ENCODE measurements around the gene CELF5.

CELF5 gene

DNA sequence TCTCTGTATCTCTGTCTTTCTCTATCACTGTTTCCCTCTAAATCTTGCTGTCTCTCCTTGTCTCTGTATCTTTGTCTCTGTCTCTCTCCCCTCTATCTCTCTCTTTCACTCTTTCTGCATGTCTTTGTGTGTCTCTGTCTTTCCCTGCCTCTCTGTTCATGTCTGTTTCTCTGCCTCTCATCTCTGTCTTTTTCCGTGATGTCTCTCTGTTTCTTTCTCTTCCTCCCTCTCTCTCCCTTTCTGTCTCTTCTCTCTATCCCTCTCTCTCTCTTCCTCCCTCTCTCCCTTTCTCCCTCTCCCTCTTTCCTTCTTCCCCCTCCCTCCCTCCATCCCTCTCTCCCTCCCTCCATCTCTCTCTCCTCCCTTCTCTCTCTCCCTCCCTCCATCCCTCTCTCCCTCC lies 85.3 kb downstream of the CELF5 start:
- Mint-ChIP-seq H3K27ac (no peak overlapping the region), H3K9me3 (no peaks in the 10 kb centered on the region)

DNA sequence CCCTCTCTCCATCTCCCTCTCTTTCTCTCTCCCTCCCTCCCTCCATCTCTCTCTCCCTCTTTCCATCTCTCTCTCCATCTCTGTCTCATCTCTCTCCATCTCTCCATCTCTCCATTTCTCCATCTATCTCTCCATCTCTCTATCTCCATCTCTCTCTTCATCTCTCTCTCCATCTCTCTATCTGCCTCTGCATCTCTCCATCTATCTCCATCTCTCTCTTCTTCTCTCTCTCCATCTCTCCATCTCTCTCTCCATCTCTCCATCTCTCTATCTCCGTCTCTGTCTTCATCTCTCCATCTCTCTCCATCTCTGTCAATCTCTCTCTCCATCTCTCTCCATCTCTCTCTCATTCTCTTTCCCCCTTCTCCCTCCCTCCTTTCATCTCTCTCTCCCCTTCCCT lies 85.8 kb downstream of the CELF5 start:
- DNase-seq: no peak
- H3K9me3 Mint-ChIP-seq: no peaks in the 10 kb centered on the region
- peaks cover 50% of the 10 kb centered on the region for H3K27me3 Mint-ChIP-seq
- no peaks in the 10 kb centered on the region for H3K4me1 Mint-ChIP-seq (ENCODE audit: low read depth)
- no peak overlapping the region for H3K4me3 Mint-ChIP-seq
- no peak overlapping the region for H3K27ac Mint-ChIP-seq
- no peaks in the 10 kb centered on the region for H3K36me3 Mint-ChIP-seq (ENCODE audit: low read depth)

More for the DNA sequence above, 85.3 kb downstream of the CELF5 start:
- Mint-ChIP-seq H3K4me3 (no peak overlapping the region), H3K27me3 (peaks cover 53% of the 10 kb centered on the region), H3K36me3 (ENCODE audit: low read depth) (no peaks in the 10 kb centered on the region), H3K4me1 (ENCODE audit: low read depth) (no peaks in the 10 kb centered on the region)
- no peak for DNase-seq

DNA sequence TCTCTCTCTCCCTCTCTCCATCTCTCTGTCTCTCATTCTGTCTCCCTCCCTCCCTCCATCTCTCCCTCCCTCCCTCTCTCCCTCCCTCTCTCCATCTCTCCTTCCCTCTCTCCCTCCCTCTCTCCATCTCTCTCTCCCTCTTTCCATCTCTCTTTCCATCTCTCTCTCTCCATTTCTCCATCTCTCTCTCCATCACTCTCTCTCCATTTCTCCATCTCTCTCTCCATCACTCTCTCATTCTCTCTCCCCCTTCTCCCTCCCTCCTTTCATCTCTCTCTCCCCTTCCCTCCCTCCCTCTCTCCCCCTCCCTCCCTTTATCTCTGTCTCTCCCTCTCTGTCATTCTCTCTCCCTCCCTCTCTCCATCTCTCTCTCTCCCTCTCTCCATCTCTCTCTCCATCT lies 86.2 kb downstream of the CELF5 start:
- H3K27ac Mint-ChIP-seq: no peak overlapping the region
- DNase-seq: no peak
- no peak overlapping the region for H3K4me3 Mint-ChIP-seq
- H3K27me3 Mint-ChIP-seq: peaks cover 52% of the 10 kb centered on the region
- H3K4me1 Mint-ChIP-seq (ENCODE audit: low read depth): no peaks in the 10 kb centered on the region
- no peaks in the 10 kb centered on the region for H3K36me3 Mint-ChIP-seq (ENCODE audit: low read depth)
- no peaks in the 10 kb centered on the region for H3K9me3 Mint-ChIP-seq

DNA sequence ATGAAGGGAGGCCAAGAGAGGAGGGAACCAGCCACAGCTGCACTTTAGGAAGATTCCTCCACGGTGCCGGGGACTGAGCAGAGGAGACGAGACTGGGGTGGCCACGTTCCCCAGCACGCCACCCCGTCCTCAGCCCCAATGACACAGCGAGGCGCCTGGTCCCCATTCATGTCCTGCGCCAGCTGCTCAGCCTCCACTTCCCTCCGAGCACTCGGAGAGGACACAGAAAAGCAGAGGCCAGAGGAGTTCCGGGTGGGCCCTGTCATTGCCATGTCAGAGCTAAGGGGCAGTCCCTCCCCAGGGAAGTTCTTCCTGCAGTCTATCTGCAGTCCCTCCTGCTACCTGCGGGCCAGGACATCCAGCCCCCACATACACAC lies 88.7 kb downstream of the CELF5 start:
- Mint-ChIP-seq H3K9me3 (no peaks in the 10 kb centered on the region), H3K27me3 (peaks cover 44% of the 10 kb centered on the region), H3K36me3 (ENCODE audit: low read depth) (no peaks in the 10 kb centered on the region), H3K4me3 (no peak overlapping the region), H3K4me1 (ENCODE audit: low read depth) (no peaks in the 10 kb centered on the region), H3K27ac (no peak overlapping the region)
- no peak for DNase-seq

DNA sequence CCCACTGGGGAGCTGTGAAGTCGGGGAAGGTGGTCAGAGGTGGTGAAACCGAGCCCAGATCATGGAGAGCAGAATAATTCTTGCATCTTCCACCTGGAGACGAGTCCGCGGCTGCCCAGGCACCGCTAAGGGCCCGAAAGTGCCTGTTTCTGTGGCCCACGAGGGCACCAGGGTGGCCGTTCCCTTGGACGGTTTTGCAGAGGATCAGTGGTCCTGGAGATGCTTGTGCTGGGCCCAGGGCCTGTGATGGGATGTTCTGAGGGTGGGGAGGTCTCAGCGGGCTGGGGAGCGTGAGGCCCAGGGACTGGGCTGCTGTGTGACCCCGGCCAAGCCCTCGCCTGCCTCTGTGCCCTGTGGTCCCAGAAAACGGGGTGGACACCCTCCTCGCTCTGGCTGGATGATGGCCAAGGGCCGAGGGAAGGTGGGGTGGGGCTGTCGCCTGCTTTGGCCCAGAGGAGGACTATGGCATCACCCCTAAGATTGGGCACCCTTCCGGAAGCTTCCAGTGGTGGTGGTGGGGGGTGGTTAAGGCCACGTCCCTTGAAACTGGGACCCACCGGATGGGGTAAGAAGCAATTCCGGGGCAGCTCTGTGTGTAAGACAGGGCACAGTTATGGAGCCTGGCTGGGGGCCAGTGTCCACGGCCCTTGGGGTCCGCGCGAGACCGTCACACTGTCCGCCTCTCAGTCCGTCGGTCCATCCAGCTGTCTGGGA lies 90.7 kb downstream of the CELF5 start:
- H3K4me1 Mint-ChIP-seq (ENCODE audit: low read depth): no peaks in the 10 kb centered on the region
- no peaks in the 10 kb centered on the region for H3K36me3 Mint-ChIP-seq (ENCODE audit: low read depth)
- peaks cover 48% of the 10 kb centered on the region for H3K27me3 Mint-ChIP-seq
- no peak overlapping the region for H3K27ac Mint-ChIP-seq
- H3K9me3 Mint-ChIP-seq: no peaks in the 10 kb centered on the region
- no peak for DNase-seq
- H3K4me3 Mint-ChIP-seq: no peak overlapping the region

DNA sequence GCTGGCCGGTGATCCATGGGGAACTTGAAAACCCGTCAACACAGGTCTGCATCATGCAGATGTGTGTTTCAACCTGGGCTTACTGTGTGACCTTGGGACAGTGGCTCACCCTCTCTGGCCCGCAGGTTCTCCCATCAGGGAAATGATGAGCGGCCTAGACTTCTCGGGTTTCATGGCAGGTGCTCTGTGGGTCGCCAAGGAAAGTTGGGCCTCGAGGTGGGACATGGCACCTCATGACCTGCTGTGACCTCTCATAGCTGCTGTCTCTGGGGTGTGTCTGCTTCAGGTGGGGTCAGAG lies 91.2 kb downstream of the CELF5 start:
- DNase-seq: no peak
- H3K27ac Mint-ChIP-seq: no peak overlapping the region
- H3K4me1 Mint-ChIP-seq (ENCODE audit: low read depth): no peaks in the 10 kb centered on the region

DNA sequence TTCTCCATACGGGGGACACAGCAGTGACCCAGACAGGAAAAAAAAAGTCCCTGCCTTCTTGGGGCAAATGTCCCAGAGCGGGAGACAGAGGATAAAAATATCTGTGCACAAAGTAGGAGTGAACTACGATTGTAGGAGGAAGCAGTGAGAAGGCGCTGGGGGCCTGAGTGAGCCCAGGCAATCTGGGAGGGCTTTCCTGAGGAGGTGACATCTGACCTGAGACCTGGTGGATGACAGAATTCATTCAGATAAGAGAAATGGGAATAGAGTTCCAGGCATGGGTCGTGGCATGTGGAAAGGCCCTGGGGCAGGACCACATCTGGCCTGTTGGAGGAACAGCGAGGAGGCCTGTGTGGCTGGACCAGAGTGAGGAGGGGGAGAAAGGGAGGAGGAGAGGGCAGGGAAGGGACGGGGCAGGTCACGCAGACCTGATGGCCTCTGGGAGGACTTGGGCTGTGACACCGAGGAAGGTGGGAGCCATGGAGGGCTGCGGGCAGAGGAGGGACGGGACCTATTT lies 91.7 kb downstream of the CELF5 start:
- peaks cover 50% of the 10 kb centered on the region for H3K27me3 Mint-ChIP-seq
- no peak for DNase-seq
- no peak overlapping the region for H3K27ac Mint-ChIP-seq

More for the DNA sequence above, 91.2 kb downstream of the CELF5 start:
- H3K4me3 Mint-ChIP-seq: no peak overlapping the region
- H3K9me3 Mint-ChIP-seq: no peaks in the 10 kb centered on the region
- no peaks in the 10 kb centered on the region for H3K36me3 Mint-ChIP-seq (ENCODE audit: low read depth)
- peaks cover 45% of the 10 kb centered on the region for H3K27me3 Mint-ChIP-seq

DNA sequence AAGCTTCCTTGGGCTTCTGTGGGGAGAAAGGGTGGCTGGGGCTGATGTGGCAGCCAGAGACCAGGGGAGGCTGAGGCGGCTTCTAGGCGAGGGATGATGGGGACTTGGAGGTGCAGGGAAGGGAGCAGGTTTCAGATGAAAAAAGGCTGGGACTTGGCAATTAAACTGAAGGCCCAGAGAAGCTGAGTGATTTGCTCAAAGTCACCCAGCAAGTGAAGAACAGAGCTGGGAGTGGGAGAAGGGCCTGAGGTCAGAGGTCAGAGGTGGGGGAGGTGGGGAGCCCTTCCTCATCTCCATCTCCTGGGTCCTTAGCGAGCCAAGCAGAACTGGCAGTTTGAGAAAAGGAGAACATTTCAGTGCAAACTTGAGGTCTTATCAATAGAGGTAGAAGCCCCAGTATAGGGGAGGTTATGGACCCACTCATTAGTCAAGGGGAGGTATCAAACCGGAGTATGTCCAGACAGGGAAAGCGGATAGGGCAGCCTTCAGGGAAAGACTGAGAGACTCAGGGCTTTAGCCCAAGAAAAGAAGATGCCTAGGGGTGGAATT lies 92.3 kb downstream of the CELF5 start:
- DNase-seq: no peak
- Mint-ChIP-seq H3K36me3 (ENCODE audit: low read depth) (no peaks in the 10 kb centered on the region), H3K4me1 (ENCODE audit: low read depth) (no peaks in the 10 kb centered on the region), H3K27me3 (peaks cover 47% of the 10 kb centered on the region), H3K27ac (no peak overlapping the region), H3K9me3 (no peaks in the 10 kb centered on the region), H3K4me3 (no peak overlapping the region)

More for the DNA sequence above, 91.7 kb downstream of the CELF5 start:
- Mint-ChIP-seq H3K4me1 (ENCODE audit: low read depth) (no peaks in the 10 kb centered on the region), H3K36me3 (ENCODE audit: low read depth) (no peaks in the 10 kb centered on the region), H3K4me3 (no peak overlapping the region), H3K9me3 (no peaks in the 10 kb centered on the region)

DNA sequence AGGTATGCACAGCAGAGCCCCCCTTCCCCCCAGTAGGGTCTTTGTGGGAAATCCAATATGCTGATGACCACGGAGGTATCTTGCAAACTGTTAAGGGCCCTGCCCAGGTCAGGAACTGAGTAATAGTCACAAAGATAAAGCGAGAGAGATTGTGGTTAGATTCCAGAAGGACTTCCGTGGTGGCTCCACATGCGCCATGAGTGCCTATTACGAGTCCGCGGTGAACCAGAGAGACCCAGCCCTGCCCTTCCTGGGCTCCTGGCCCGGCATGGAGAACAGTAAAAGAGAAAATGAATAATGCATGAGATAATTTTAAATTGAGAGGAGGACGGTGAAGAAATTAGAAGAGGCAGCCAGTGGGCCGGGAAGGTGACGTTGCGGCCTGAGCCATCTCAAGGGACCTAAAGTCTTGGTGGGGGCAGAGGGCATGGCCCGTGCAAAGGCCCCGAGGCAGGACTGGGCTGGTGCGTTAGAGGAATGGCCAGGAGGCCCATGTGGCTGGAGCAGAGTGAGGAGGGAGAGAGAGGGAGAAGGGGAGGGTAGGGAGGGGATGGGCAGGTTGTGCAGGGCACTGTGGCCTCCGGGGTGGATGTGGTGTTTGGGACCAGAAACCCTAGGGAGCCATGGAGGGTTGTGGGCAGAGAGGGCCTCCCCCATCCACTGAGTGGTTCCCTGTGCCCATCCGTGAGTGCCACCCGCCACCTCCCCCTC lies 95.3 kb downstream of the CELF5 start:
- Mint-ChIP-seq H3K27ac (no peak overlapping the region), H3K4me3 (no peak overlapping the region), H3K27me3 (peaks cover 28% of the 10 kb centered on the region), H3K9me3 (no peaks in the 10 kb centered on the region), H3K4me1 (ENCODE audit: low read depth) (no peaks in the 10 kb centered on the region), H3K36me3 (ENCODE audit: low read depth) (no peaks in the 10 kb centered on the region)
- no peak for DNase-seq

DNA sequence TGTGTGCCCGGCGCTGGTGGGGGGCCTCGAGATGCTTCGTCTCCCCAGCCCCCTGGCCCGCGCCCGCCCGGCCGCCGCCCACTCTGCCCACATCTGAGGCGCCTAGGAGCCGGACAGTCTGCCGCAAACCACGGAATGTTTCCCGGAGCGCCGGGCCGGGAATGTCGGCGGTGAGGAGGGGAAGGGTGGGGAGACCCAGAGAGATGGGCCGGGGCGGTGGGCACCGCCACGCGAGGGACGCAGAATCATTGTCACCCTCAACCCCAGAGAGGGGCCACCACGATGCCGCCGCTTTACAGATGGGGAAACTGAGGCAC lies 95.9 kb downstream of the CELF5 start:
- no peak for DNase-seq
- Mint-ChIP-seq H3K4me3 (no peak overlapping the region), H3K27ac (no peak overlapping the region), H3K36me3 (ENCODE audit: low read depth) (no peaks in the 10 kb centered on the region), H3K4me1 (ENCODE audit: low read depth) (no peaks in the 10 kb centered on the region), H3K9me3 (no peaks in the 10 kb centered on the region), H3K27me3 (peaks cover 28% of the 10 kb centered on the region)

DNA sequence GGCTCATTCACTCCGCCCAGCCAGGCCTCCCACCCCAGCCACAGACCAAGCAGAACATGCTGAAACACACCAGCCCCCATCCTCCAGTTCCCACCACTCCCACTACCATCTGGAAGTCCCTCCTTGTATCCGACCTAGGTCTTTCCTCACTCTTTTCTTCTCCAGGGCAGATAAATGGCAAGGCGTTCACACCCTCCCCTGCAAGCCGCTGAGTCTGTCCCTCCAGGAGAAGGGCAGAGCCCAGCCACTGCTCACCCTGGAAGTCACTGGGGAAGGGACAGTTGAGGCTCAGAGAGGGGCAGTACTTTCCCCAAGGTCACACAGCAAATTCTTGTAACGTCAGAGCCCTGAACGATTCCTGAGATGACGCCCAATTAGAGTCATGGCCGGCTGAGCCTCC lies 96.4 kb downstream of the CELF5 start:
- H3K27me3 Mint-ChIP-seq: peaks cover 24% of the 10 kb centered on the region
- H3K36me3 Mint-ChIP-seq (ENCODE audit: low read depth): no peaks in the 10 kb centered on the region
- H3K9me3 Mint-ChIP-seq: no peaks in the 10 kb centered on the region
- H3K27ac Mint-ChIP-seq: no peak overlapping the region
- no peaks in the 10 kb centered on the region for H3K4me1 Mint-ChIP-seq (ENCODE audit: low read depth)
- no peak overlapping the region for H3K4me3 Mint-ChIP-seq
- DNase-seq: no peak

DNA sequence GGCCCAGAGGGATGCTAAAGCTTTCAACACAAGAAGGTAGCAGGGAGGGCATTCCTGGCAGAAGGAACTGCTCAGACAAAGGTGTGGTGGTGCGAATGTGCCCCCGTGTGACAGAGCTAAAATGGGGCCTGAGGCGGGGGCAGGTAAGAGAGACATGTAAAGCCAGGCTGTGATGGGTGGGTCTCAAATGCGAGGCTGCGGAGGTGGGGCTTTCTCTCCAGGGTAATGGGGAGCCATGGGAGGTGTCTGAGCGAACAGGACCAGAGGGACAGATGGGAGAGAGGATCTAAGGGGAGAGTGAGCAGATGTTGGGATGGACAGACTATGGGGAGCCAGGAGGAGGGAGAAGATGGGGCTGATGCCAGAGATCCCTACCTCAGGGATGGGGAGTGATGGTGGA lies 97.2 kb downstream of the CELF5 start:
- Mint-ChIP-seq H3K4me3 (no peak overlapping the region), H3K27ac (no peak overlapping the region), H3K36me3 (ENCODE audit: low read depth) (no peaks in the 10 kb centered on the region), H3K9me3 (no peaks in the 10 kb centered on the region), H3K4me1 (ENCODE audit: low read depth) (no peaks in the 10 kb centered on the region), H3K27me3 (peaks cover 23% of the 10 kb centered on the region)
- no peak for DNase-seq

DNA sequence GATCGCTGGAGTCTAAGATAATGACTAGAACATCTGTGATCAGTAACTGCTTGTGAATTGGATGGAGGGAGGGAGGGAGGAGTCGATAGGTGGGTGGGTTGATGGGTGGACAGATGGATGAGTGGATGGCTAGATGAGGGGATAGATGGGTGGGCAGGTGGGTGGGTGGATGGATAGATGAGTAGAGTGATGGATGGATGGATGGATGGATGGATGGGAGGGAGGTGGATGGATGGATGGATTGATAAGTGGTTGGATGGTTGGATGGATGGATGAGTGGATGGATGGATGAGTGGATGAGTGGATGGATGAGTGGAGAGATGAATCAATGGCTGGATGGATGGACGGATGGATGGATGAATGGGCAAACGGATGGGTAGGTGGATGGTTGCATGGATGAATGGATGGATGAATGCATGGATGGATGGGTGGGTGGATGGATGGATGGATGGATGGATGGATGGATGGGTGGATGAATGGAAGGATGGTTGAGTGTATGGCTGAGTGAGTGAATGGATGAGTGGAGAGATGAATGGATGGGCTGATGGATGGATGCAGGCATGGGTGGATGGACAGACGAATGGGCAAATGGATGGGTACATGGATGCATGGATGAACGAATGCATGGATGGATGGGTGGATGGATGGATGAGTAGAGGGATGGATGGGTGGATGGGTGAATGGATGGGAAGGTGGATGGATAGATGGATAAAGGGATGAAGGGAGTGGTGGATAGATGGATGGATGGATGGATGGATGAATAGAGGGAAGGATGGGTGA lies 97.9 kb downstream of the CELF5 start:
- H3K27me3 Mint-ChIP-seq: peaks cover 23% of the 10 kb centered on the region
- H3K9me3 Mint-ChIP-seq: no peaks in the 10 kb centered on the region
- no peaks in the 10 kb centered on the region for H3K36me3 Mint-ChIP-seq (ENCODE audit: low read depth)
- peaks cover 1% of the 10 kb centered on the region for H3K4me1 Mint-ChIP-seq (ENCODE audit: low read depth)
- no peak for DNase-seq
- H3K27ac Mint-ChIP-seq: no peak overlapping the region
- H3K4me3 Mint-ChIP-seq: no peak overlapping the region

DNA sequence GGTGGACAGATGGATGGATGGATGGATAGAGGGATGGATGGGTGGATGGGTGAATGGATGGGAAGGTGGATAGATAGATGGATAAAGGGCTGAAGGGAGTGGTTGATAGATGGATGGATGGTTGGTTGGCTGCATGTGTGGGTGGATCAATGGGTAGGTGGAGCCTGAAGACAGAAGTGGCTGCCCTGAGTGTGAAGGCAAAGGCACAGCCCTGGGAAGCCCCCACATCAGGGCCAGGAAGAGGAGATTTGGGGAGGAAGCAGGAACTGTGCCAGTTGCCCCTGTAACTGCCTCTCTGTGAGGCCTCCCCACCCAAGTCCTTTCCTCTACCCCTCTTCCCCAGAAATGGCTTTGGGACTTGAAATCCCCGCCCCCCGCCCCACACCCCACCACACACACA lies 98.6 kb downstream of the CELF5 start:
- H3K4me1 Mint-ChIP-seq (ENCODE audit: low read depth): peaks cover 1% of the 10 kb centered on the region
- H3K27me3 Mint-ChIP-seq: peaks cover 23% of the 10 kb centered on the region
- H3K4me3 Mint-ChIP-seq: no peak overlapping the region
- no peaks in the 10 kb centered on the region for H3K36me3 Mint-ChIP-seq (ENCODE audit: low read depth)
- H3K27ac Mint-ChIP-seq: no peak overlapping the region
- H3K9me3 Mint-ChIP-seq: no peaks in the 10 kb centered on the region
- DNase-seq: no peak

DNA sequence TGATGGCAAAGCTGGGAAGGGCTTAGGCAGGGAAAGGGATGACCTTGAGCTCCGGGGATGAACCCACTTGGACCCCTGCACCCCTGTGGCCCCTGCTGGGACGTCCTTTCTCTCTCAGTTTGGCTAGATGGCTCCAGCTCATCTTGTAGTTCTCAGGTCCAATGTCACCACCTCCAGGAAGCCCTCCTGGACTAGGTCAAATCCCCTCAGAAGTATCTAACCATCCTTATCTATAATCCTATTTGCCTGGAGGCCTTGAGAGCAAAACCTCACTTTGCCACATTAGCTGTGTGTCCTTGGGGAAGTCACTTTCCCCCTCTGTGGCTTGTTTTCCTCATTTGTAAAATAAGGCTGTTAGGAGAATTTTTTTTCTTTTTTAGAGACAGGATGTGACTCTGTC lies 99.2 kb downstream of the CELF5 start:
- no peak overlapping the region for H3K27ac Mint-ChIP-seq
- no peak overlapping the region for H3K4me3 Mint-ChIP-seq
- H3K4me1 Mint-ChIP-seq (ENCODE audit: low read depth): peaks cover 1% of the 10 kb centered on the region
- H3K36me3 Mint-ChIP-seq (ENCODE audit: low read depth): no peaks in the 10 kb centered on the region
- H3K9me3 Mint-ChIP-seq: no peaks in the 10 kb centered on the region
- peaks cover 19% of the 10 kb centered on the region for H3K27me3 Mint-ChIP-seq
- no peak for DNase-seq

Data from activated T-cell treated with anti-CD3 and anti-CD28 coated beads, Interleukin-2, amount 50 U/mL, for 24 hours (primary cell).